ENCODE measurements around the gene PPP2R1A.
"Not testable (repeated sequence)": the region's sequence is repeated elsewhere in the genome, so short reads cannot be mapped to it uniquely, and the experiment has no call there.

The PPP2R1A gene

DNA sequence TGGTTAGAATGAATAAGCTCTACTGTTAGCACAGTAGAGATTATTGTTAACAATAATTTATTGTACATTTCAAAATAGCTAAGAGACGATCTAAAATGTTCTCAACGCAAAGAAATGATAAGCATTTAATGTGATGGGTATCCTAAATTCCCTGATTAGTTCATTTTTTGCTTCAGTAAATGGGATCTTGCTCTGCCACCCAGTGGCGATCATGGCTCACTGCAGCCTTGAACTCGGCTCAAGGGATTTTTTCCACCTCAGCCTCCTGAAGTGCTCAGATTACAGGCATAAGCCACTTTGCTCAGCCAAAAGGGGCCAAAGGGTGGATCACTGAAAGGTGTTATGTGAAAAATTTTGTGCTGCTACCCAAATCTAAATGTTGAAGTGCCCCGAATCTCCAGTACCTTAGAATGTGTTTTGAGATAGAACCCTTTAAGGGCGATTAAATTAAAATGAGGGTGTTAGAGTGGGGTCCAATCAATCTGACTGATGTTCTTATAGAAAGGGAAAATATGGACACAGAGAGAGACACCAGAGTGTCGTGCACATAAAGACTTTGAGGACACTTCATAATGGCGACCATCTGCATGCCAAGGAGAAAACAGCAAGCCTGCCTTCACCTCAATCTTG is 48.0 kb downstream of the PPP2R1A start:
- peak; percentile 59 for DNase-seq
- peaks cover 20% of the 10 kb centered on the region for H3K36me3 Mint-ChIP-seq (ENCODE audit: low read depth)
- no peaks in the 10 kb centered on the region for H3K27me3 Mint-ChIP-seq (ENCODE audit: low read depth, poor library complexity)
- peaks cover 18% of the 10 kb centered on the region for H3K9me3 Mint-ChIP-seq
- H3K4me1 Mint-ChIP-seq = peaks cover 12% of the 10 kb centered on the region
- TF ChIP-seq CTCF (IDR thresholded peaks at IDR 0.05) = peak; percentile 83
- H3K4me3 Mint-ChIP-seq = no peak overlapping the region
- no peak overlapping the region for H3K27ac Mint-ChIP-seq

GRCh38 chr19:52244021-52244420 is 54.2 kb downstream of the PPP2R1A start:
- H3K27me3 Mint-ChIP-seq (ENCODE audit: low read depth, poor library complexity) = no peaks in the 10 kb centered on the region
- peaks cover 5% of the 10 kb centered on the region for H3K9me3 Mint-ChIP-seq
- H3K4me1 Mint-ChIP-seq = no peaks in the 10 kb centered on the region
- TF ChIP-seq CTCF (IDR thresholded peaks at IDR 0.05) = no peak
- H3K4me3 Mint-ChIP-seq = no peak overlapping the region
- H3K27ac Mint-ChIP-seq = no peak overlapping the region
- peaks cover under 1% of the 10 kb centered on the region for H3K36me3 Mint-ChIP-seq (ENCODE audit: low read depth)
- no peak for DNase-seq

- DNase-seq = peak; percentile 6
- H3K27me3 Mint-ChIP-seq (ENCODE audit: low read depth, poor library complexity) = peaks cover 3% of the 10 kb centered on the region
- H3K27ac Mint-ChIP-seq = peak overlapping the region; percentile 4
- H3K4me1 Mint-ChIP-seq = no peaks in the 10 kb centered on the region
- peaks cover 34% of the 10 kb centered on the region for H3K9me3 Mint-ChIP-seq
- H3K4me3 Mint-ChIP-seq = no peak overlapping the region
- peak; percentile 18 for TF ChIP-seq CTCF (IDR thresholded peaks at IDR 0.05)
- peaks cover 9% of the 10 kb centered on the region for H3K36me3 Mint-ChIP-seq (ENCODE audit: low read depth)
Observed at GRCh38 chr19:52248241-52248640, 58.4 kb downstream of the PPP2R1A start.

- Mint-ChIP-seq H3K9me3 (peaks cover 34% of the 10 kb centered on the region), H3K4me3 (no peak overlapping the region), H3K27ac (no peak overlapping the region), H3K27me3 (ENCODE audit: low read depth, poor library complexity) (peaks cover 13% of the 10 kb centered on the region), H3K4me1 (no peaks in the 10 kb centered on the region), H3K36me3 (ENCODE audit: low read depth) (no peaks in the 10 kb centered on the region)
- DNase-seq = no peak
- no peak for TF ChIP-seq CTCF (IDR thresholded peaks at IDR 0.05)
Observed at GRCh38 chr19:52258426-52258825, 68.6 kb downstream of the PPP2R1A start.

DNA sequence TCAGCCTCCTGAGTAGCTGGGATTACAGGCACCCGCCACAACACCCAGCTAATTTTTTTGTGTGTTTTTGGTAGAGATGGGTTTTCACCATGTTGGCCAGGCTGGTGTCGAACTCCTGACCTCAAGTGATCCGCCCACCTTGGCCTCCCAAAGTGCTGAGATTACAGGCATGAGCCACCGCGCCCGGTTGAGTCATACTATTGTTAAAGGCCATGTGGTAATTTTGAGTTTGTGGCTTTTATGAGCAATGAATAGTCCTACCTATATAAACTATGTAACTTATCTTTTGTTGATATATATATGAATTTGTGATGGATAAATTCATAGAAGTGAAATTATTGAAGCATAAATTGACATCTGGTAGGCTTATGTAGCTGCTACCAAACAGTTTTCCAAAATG is 75.7 kb downstream of the PPP2R1A start:
- DNase-seq, H3K4me1 Mint-ChIP-seq, H3K27ac Mint-ChIP-seq, H3K4me3 Mint-ChIP-seq: not testable (repeated sequence)
- peaks cover 14% of the 10 kb centered on the region for H3K27me3 Mint-ChIP-seq (ENCODE audit: low read depth, poor library complexity)
- H3K36me3 Mint-ChIP-seq (ENCODE audit: low read depth) = peaks cover 11% of the 10 kb centered on the region
- H3K9me3 Mint-ChIP-seq = peaks cover 31% of the 10 kb centered on the region

GRCh38 chr19:52269338-52270261 is 79.7 kb downstream of the PPP2R1A start, which contains the start of gene ZNF766:
Gene ZNF766, plus strand, starts transcription at chr19:52269587. Its CDS starts 27 bp downstream, at chr19:52269614.
- DNase-seq = peak; percentile 98
- Mint-ChIP-seq H3K9me3 (peaks cover 72% of the 10 kb centered on the region), H3K36me3 (ENCODE audit: low read depth) (peaks cover 52% of the 10 kb centered on the region), H3K4me1 (peaks cover 25% of the 10 kb centered on the region), H3K27ac (peak within 1 kb of the TSS; percentile 99), H3K4me3 (peak within 1 kb of the TSS; percentile 100), H3K27me3 (ENCODE audit: low read depth, poor library complexity) (peaks cover 13% of the 10 kb centered on the region)
- TF ChIP-seq CTCF (IDR thresholded peaks at IDR 0.05) = no peak
